Neural cell (in vitro differentiated cells): ENCODE measurements around the gene SASH3. TPM values are rescaled to one million over a fixed set of nuclear protein-coding genes. Genes with fewer than 3 reads are reported as not detected.

Experiments
- H2AFZ ChIP-seq: fragments of 200-600, 300-800 bp; sonication (generic), shearing (Covaris generic); 2 replicates; pipeline ENCODE4 v1.6.0; 2014; ENCODE audit warnings: low read depth, mild to moderate bottlenecking, antibody characterized with exemption, low read length, moderate library complexity
- H3F3A ChIP-seq: fragments of 200-600 bp; shearing (Covaris generic); 2 replicates; pipeline ENCODE4 v1.6.1; 2016; ENCODE audit warnings: mild to moderate bottlenecking, moderate library complexity, mixed read lengths, antibody characterized with exemption, low read length; ENCODE audit not compliant: insufficient read depth, poor library complexity, severe bottlenecking
- H3K27ac ChIP-seq: fragments of 200-600, 300-800 bp; sonication (generic), shearing (Covaris generic); 2 replicates; pipeline ENCODE4 v1.5.1; 2014; ENCODE audit warnings: mild to moderate bottlenecking, low read length, moderate library complexity
- H3K27me3 ChIP-seq: fragments of 300-800, 200-600 bp; sonication (generic), shearing (Covaris generic); 2 replicates; pipeline ENCODE4 v1.6.0; 2014; ENCODE audit warnings: mild to moderate bottlenecking, low read depth, low read length, moderate library complexity; ENCODE audit not compliant: insufficient read depth
- H3K36me3 ChIP-seq: fragments of 300-800, 200-600 bp; sonication (generic), shearing (Covaris generic); 2 replicates; pipeline ENCODE4 v1.5.1; 2014; ENCODE audit warnings: mild to moderate bottlenecking, antibody characterized with exemption, low read length, moderate library complexity; ENCODE audit not compliant: insufficient read depth
- H3K4me2 ChIP-seq: fragments of 300-800, 200-600 bp; sonication (generic), shearing (Covaris generic); 2 replicates; pipeline ENCODE4 v1.6.0; 2014; ENCODE audit warnings: mild to moderate bottlenecking, low read length
- H3K4me3 ChIP-seq: fragments of 300-800, 200-600 bp; sonication (generic), shearing (Covaris generic); 2 replicates; pipeline ENCODE4 v1.5.1; 2014; ENCODE audit warnings: mild to moderate bottlenecking, low read length, moderate library complexity
- H3K79me2 ChIP-seq: fragments of 200-600 bp; shearing (Covaris generic); replicated peaks from 2 replicates; pipeline ENCODE4 v1.6.0; 2014; ENCODE audit warnings: mild to moderate bottlenecking, low read length, moderate library complexity; ENCODE audit not compliant: insufficient read depth
- H3K9ac ChIP-seq: fragments of 300-800, 200-600 bp; sonication (generic), shearing (Covaris generic); 2 replicates; pipeline ENCODE4 v1.6.1; 2016; ENCODE audit warnings: mild to moderate bottlenecking, low read length, mixed read lengths
- H3K9me2 ChIP-seq: fragments of 200-600 bp; shearing (Covaris generic); 2 replicates; pipeline ENCODE4 v1.6.1; 2016; ENCODE audit warnings: mild to moderate bottlenecking, low read length, mixed read lengths; ENCODE audit not compliant: insufficient read depth
- H3K9me3 ChIP-seq: fragments of 200-600, 300-800 bp; sonication (generic), shearing (Covaris generic); 2 replicates; pipeline ENCODE4 v1.6.1; 2016; ENCODE audit warnings: mild to moderate bottlenecking, mixed run types, low read length, moderate library complexity, mixed read lengths
- H4K20me1 ChIP-seq: fragments of 200-600 bp; shearing (Covaris generic); 2 replicates; pipeline ENCODE4 v1.6.1; 2016; ENCODE audit warnings: mild to moderate bottlenecking, mixed run types; ENCODE audit not compliant: insufficient read depth
- EP300 ChIP-seq: fragments of 450-650 bp; conservative IDR thresholded peaks from 2 replicates; pipeline ENCODE4 v1.6.1; 2014; ENCODE audit warnings: antibody characterized with exemption, mild to moderate bottlenecking, moderate library complexity; ENCODE audit not compliant: poor library complexity, severe bottlenecking
- EZH2 ChIP-seq: fragments of 200-600, 300-800 bp; shearing (Covaris generic), sonication (generic); IDR thresholded peaks from 2 replicates; pipeline ENCODE4 v1.6.1; 2014; ENCODE audit warnings: antibody characterized with exemption, low read length, borderline replicate concordance, mild to moderate bottlenecking; ENCODE audit not compliant: insufficient read depth, poor library complexity, severe bottlenecking
- MXI1 ChIP-seq: fragments of 450-650 bp; conservative IDR thresholded peaks from 2 replicates; pipeline ENCODE4 v1.6.1; 2014; ENCODE audit warnings: antibody characterized with exemption, mild to moderate bottlenecking; ENCODE audit not compliant: poor library complexity, severe bottlenecking
- POLR2AphosphoS5 ChIP-seq: IDR thresholded peaks from 2 replicates; pipeline ENCODE4 v1.6.1; 2012
- RAD21 ChIP-seq: fragments of 450-650 bp; conservative IDR thresholded peaks from 2 replicates; pipeline ENCODE4 v1.6.1; 2014; ENCODE audit warnings: antibody characterized with exemption, mild to moderate bottlenecking, moderate library complexity
- REST ChIP-seq: IDR thresholded peaks from 2 replicates; pipeline ENCODE4 v1.6.1; 2012; ENCODE audit warnings: borderline replicate concordance
- SMC3 ChIP-seq: fragments of 450-650 bp; conservative IDR thresholded peaks from 2 replicates; pipeline ENCODE4 v1.6.1; 2014; ENCODE audit warnings: antibody characterized with exemption, mild to moderate bottlenecking, moderate library complexity; ENCODE audit not compliant: poor library complexity
- TAF1 ChIP-seq: IDR thresholded peaks from 2 replicates; pipeline ENCODE4 v1.6.1; 2012; ENCODE audit warnings: low read depth
- polyA plus RNA-seq: library from polyadenylated mRNA; depleted of rRNA; stranded (reverse); fragments of >200 nt; gene quantifications from 2 replicates; pipeline ENCODE4 v1.2.3, GENCODE V29; 2014
- TF ChIP-seq, protein P1 (sequence below): fragments of 450-650 bp; IDR thresholded peaks from 2 replicates; pipeline ENCODE4 v1.5.1; 2014; ENCODE audit warnings: antibody characterized with exemption, mild to moderate bottlenecking, moderate library complexity; ENCODE audit not compliant: poor library complexity, severe bottlenecking

SASH3 gene
- polyA plus RNA-seq, 1 donor from 2014 or later = not detected

GRCh38 chrX:129843209-129843458 is 63.4 kb downstream of the SASH3 start:
- Histone ChIP-seq H2AFZ (no peak overlapping the region), H3K9me2 (no peaks in the 10 kb centered on the region), H4K20me1 (no peaks in the 10 kb centered on the region), H3K27me3 (no peaks in the 10 kb centered on the region), H3K4me2 (no peak overlapping the region), H3K9ac (peak overlapping the region; percentile 73), H3K36me3 (no peaks in the 10 kb centered on the region), H3K4me3 (peak overlapping the region; percentile 78), H3F3A (no peaks in the 10 kb centered on the region), H3K9me3 (no peaks in the 10 kb centered on the region), H3K79me2 (peaks cover 25% of the 10 kb centered on the region), H3K27ac (peak overlapping the region; percentile 78)
- TF ChIP-seq EZH2 = no peak
- TF ChIP-seq EP300 = no peak
- TF ChIP-seq SMC3 = no peak
- TF ChIP-seq, protein P1, sequence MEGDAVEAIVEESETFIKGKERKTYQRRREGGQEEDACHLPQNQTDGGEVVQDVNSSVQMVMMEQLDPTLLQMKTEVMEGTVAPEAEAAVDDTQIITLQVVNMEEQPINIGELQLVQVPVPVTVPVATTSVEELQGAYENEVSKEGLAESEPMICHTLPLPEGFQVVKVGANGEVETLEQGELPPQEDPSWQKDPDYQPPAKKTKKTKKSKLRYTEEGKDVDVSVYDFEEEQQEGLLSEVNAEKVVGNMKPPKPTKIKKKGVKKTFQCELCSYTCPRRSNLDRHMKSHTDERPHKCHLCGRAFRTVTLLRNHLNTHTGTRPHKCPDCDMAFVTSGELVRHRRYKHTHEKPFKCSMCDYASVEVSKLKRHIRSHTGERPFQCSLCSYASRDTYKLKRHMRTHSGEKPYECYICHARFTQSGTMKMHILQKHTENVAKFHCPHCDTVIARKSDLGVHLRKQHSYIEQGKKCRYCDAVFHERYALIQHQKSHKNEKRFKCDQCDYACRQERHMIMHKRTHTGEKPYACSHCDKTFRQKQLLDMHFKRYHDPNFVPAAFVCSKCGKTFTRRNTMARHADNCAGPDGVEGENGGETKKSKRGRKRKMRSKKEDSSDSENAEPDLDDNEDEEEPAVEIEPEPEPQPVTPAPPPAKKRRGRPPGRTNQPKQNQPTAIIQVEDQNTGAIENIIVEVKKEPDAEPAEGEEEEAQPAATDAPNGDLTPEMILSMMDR = no peak
- no peak for TF ChIP-seq MXI1
- no peak for TF ChIP-seq TAF1
- TF ChIP-seq POLR2AphosphoS5 = no peak
- no peak for TF ChIP-seq RAD21
- no peak for TF ChIP-seq REST

- peak within 1 kb of the TSS; percentile 73 for H3K9ac ChIP-seq
- no peaks in the 10 kb centered on the region for H3K9me2 ChIP-seq
- H3K27ac ChIP-seq = peak within 1 kb of the TSS; percentile 78
- no peaks in the 10 kb centered on the region for H3F3A ChIP-seq
- H3K27me3 ChIP-seq = no peaks in the 10 kb centered on the region
- H3K9me3 ChIP-seq = no peaks in the 10 kb centered on the region
- H3K4me2 ChIP-seq = peak within 1 kb of the TSS; percentile 48
- TF ChIP-seq MXI1 (peak; percentile 88), POLR2AphosphoS5 (peak; percentile 30), TAF1 (peak; percentile 66), SMC3 (no peak), EP300 (peak; percentile 29), EZH2 (no peak), RAD21 (no peak)
- TF ChIP-seq, protein P1 = peak; percentile 10
- no peaks in the 10 kb centered on the region for H3K36me3 ChIP-seq
- no peaks in the 10 kb centered on the region for H4K20me1 ChIP-seq
- peak within 1 kb of the TSS; percentile 40 for H2AFZ ChIP-seq
- H3K79me2 ChIP-seq = peaks cover 25% of the 10 kb centered on the region
- peak within 1 kb of the TSS; percentile 78 for H3K4me3 ChIP-seq
Observed at GRCh38 chrX:129843459-129844306, 63.9 kb downstream of the SASH3 start, which contains the start of gene ZDHHC9. Gene ZDHHC9, minus strand, starts transcription at chrX:129843886. Its CDS starts 1,941 bp downstream, at chrX:129841945.
